ENCODE data around the gene SHFL.

SHFL gene

DNA sequence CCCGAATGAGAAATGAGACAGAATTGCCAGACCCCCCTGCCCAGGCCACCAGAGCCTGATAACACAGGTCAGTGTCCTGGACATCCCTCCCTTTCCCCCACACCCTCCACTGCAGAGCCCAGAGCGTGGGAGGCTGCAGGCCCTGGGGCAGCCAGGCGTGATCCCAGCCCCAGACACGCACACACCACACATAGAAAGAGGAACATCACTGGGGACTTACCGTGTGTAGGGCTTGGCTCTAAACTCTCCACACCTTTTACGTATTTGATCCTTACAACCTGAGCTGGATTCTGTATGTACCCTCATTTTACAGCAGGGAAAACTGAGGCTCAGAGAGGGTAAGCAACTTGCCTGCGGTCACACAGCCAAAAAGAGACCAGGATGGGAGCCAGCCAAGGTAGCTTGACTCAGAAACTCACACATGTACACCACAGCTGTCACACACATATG lies 16.7 kb downstream of the SHFL start:
- Histone ChIP-seq H3K4me3 (ENCODE audit: low read depth in 1 of 2, low read length in 2 of 2) (no peak overlapping the region), H3K27ac (ENCODE audit: low read length) (no peak overlapping the region), H3K9me3 (ENCODE audit: control insufficient read depth in 1 of 2, low read length in 2 of 2) (no peaks in the 10 kb centered on the region), H3K27me3 (ENCODE audit: low read depth, low read length) (no peaks in the 10 kb centered on the region), H3K36me3 (ENCODE audit: control insufficient read depth in 1 of 2, insufficient read depth in 2 of 2, low read length in 2 of 2) (peaks cover 6 to 7% of the 10 kb centered on the region in 2 donors), H3K4me1 (ENCODE audit: control insufficient read depth in 1 of 2, insufficient read depth in 2 of 2, low read length in 2 of 2) (peaks cover 4 to 15% of the 10 kb centered on the region in 2 donors)

- Histone ChIP-seq H3K27me3 (ENCODE audit: low read depth, low read length) (no peaks in the 10 kb centered on the region), H3K4me3 (ENCODE audit: low read depth in 1 of 2, low read length in 2 of 2) (no peak overlapping the region), H3K36me3 (ENCODE audit: control insufficient read depth in 1 of 2, insufficient read depth in 2 of 2, low read length in 2 of 2) (peaks cover 11 to 19% of the 10 kb centered on the region in 2 donors), H3K9me3 (ENCODE audit: control insufficient read depth in 1 of 2, low read length in 2 of 2) (no peaks in the 10 kb centered on the region), H3K4me1 (ENCODE audit: control insufficient read depth in 1 of 2, insufficient read depth in 2 of 2, low read length in 2 of 2) (peaks cover 4 to 15% of the 10 kb centered on the region in 2 donors), H3K27ac (ENCODE audit: low read length) (no peak overlapping the region)
Measured at GRCh38 chr19:10104130-10104513, 18.0 kb downstream of the SHFL start.

DNA sequence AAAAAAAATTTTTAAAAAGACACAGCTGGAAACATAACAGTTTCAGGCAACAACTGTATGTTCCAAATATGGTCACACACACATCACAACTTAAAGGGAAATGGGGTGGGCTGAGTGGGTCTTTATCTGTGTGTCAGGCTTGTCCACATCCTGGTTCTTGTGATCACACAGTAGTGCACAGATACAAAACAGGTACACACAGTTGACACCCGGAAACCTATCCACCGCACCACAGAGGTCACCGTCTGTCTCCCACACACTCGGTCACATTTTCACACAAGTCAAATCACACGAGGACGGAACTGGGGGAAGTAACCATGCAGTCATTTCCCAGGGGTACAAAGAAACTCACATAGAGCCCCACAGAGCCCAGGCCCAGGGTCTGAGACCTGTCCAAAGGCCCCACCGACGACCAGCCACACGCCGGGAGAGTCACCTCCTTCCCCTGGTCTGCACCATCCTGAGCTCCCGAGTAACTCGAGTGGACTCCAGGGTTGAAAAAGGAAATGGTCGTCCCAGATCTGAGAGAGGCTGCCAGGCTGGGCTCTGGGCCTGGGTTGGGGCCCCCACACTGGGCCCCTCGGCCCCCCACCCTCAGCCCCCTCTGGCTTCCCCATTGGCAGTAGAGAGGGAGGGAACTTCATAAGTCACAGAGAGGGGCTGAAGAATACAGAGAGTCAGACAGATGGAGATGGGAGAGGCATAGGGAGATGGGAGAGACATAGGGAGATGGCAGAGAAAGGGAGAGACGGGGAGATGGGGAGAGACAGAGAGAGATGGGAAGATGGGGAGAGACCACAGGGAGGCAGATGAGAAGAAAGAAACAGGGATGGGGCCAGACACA lies 18.8 kb downstream of the SHFL start:
- no peak overlapping the region for H3K4me3 ChIP-seq (ENCODE audit: low read depth in 1 of 2, low read length in 2 of 2)

DNA sequence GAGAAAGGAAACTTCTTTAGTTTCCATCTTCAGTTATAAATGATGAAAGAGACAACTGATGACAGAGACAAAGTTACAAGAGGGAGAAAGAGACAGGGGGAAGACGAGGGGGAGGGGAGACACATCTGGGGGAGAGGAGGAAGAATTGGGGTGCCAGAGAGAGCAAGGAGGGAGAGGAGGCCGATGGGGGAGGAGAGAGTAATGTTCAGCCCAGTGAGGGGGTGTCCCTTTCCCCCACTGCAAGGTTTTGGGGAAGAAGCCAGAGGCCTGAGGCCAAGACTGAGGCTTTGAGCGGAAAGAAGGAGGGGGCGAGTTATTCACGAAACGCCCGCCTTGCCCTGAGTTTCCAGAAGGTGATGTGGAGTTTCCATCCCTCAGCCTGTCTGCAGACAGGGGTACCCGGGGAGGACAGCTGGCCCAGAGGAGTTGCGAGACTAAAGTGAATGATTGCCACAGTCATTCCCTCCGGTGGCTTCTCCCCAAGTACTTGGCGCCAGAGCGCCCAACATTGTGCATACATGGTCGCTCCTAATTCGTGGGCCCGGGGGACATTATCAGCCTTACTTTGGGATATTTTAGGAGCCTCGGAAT lies 19.5 kb downstream of the SHFL start:
- H3K27me3 ChIP-seq (ENCODE audit: low read depth, low read length), result no peaks in the 10 kb centered on the region
- H3K27ac ChIP-seq (ENCODE audit: low read length), result peak overlapping the region; percentile 53
- peaks cover 19 to 34% of the 10 kb centered on the region in 2 donors for H3K36me3 ChIP-seq (ENCODE audit: control insufficient read depth in 1 of 2, insufficient read depth in 2 of 2, low read length in 2 of 2)
- H3K4me3 ChIP-seq (ENCODE audit: low read depth in 1 of 2, low read length in 2 of 2), result peak overlapping the region; percentile 65 to 77
- no peaks in the 10 kb centered on the region for H3K9me3 ChIP-seq (ENCODE audit: control insufficient read depth in 1 of 2, low read length in 2 of 2)
- peaks cover 4 to 15% of the 10 kb centered on the region in 2 donors for H3K4me1 ChIP-seq (ENCODE audit: control insufficient read depth in 1 of 2, insufficient read depth in 2 of 2, low read length in 2 of 2)

More for the DNA sequence above, 18.8 kb downstream of the SHFL start:
- H3K27ac ChIP-seq (ENCODE audit: low read length), result peak overlapping the region; percentile 53
- H3K36me3 ChIP-seq (ENCODE audit: control insufficient read depth in 1 of 2, insufficient read depth in 2 of 2, low read length in 2 of 2), result peaks cover 17 to 27% of the 10 kb centered on the region in 2 donors
- H3K27me3 ChIP-seq (ENCODE audit: low read depth, low read length), result no peaks in the 10 kb centered on the region
- H3K9me3 ChIP-seq (ENCODE audit: control insufficient read depth in 1 of 2, low read length in 2 of 2), result no peaks in the 10 kb centered on the region
- peaks cover 4 to 15% of the 10 kb centered on the region in 2 donors for H3K4me1 ChIP-seq (ENCODE audit: control insufficient read depth in 1 of 2, insufficient read depth in 2 of 2, low read length in 2 of 2)

GRCh38 chr19:10106100-10106936 lies 20.2 kb downstream of the SHFL start, which contains the start of gene PPAN:
Gene PPAN, plus strand, starts transcription at chr19:10106362. Its CDS starts 33 bp downstream, at chr19:10106395.
- Histone ChIP-seq H3K4me3 (ENCODE audit: low read depth in 1 of 2, low read length in 2 of 2) (peak within 1 kb of the TSS; percentile 65 to 77), H3K36me3 (ENCODE audit: control insufficient read depth in 1 of 2, insufficient read depth in 2 of 2, low read length in 2 of 2) (peaks cover 20 to 41% of the 10 kb centered on the region in 2 donors), H3K9me3 (ENCODE audit: control insufficient read depth in 1 of 2, low read length in 2 of 2) (no peaks in the 10 kb centered on the region), H3K4me1 (ENCODE audit: control insufficient read depth in 1 of 2, insufficient read depth in 2 of 2, low read length in 2 of 2) (peaks cover 4 to 15% of the 10 kb centered on the region in 2 donors), H3K27ac (ENCODE audit: low read length) (peak within 1 kb of the TSS; percentile 53), H3K27me3 (ENCODE audit: low read depth, low read length) (no peaks in the 10 kb centered on the region)

GRCh38 chr19:10107254-10107653 lies 21.1 kb downstream of the SHFL start:
- no peaks in the 10 kb centered on the region for H3K9me3 ChIP-seq (ENCODE audit: control insufficient read depth in 1 of 2, low read length in 2 of 2)
- peaks cover 4 to 16% of the 10 kb centered on the region in 2 donors for H3K4me1 ChIP-seq (ENCODE audit: control insufficient read depth in 1 of 2, insufficient read depth in 2 of 2, low read length in 2 of 2)
- peaks cover 20 to 45% of the 10 kb centered on the region in 2 donors for H3K36me3 ChIP-seq (ENCODE audit: control insufficient read depth in 1 of 2, insufficient read depth in 2 of 2, low read length in 2 of 2)
- H3K27me3 ChIP-seq (ENCODE audit: low read depth, low read length), result no peaks in the 10 kb centered on the region
- H3K4me3 ChIP-seq (ENCODE audit: low read depth in 1 of 2, low read length in 2 of 2), result peak overlapping the region; percentile 65 to 77
- no peak overlapping the region for H3K27ac ChIP-seq (ENCODE audit: low read length)

- Histone ChIP-seq H3K4me1 (ENCODE audit: control insufficient read depth in 1 of 2, insufficient read depth in 2 of 2, low read length in 2 of 2) (peaks cover 4 to 22% of the 10 kb centered on the region in 2 donors), H3K9me3 (ENCODE audit: control insufficient read depth in 1 of 2, low read length in 2 of 2) (no peaks in the 10 kb centered on the region), H3K27ac (ENCODE audit: low read length) (no peak overlapping the region), H3K4me3 (ENCODE audit: low read depth in 1 of 2, low read length in 2 of 2) (no peak overlapping the region), H3K27me3 (ENCODE audit: low read depth, low read length) (no peaks in the 10 kb centered on the region), H3K36me3 (ENCODE audit: control insufficient read depth in 1 of 2, insufficient read depth in 2 of 2, low read length in 2 of 2) (peaks cover 20 to 46% of the 10 kb centered on the region in 2 donors)
Measured at GRCh38 chr19:10107817-10108367, 21.8 kb downstream of the SHFL start.

- H3K9me3 ChIP-seq (ENCODE audit: control insufficient read depth in 1 of 2, low read length in 2 of 2), result no peaks in the 10 kb centered on the region
- H3K4me1 ChIP-seq (ENCODE audit: control insufficient read depth in 1 of 2, insufficient read depth in 2 of 2, low read length in 2 of 2), result peaks cover 4 to 28% of the 10 kb centered on the region in 2 donors
- H3K27ac ChIP-seq (ENCODE audit: low read length), result no peak overlapping the region
- peaks cover 20 to 52% of the 10 kb centered on the region in 2 donors for H3K36me3 ChIP-seq (ENCODE audit: control insufficient read depth in 1 of 2, insufficient read depth in 2 of 2, low read length in 2 of 2)
- no peak overlapping the region for H3K4me3 ChIP-seq (ENCODE audit: low read depth in 1 of 2, low read length in 2 of 2)
- H3K27me3 ChIP-seq (ENCODE audit: low read depth, low read length), result no peaks in the 10 kb centered on the region
Measured at GRCh38 chr19:10109528-10109927, 23.4 kb downstream of the SHFL start.

- H3K9me3 ChIP-seq (ENCODE audit: control insufficient read depth in 1 of 2, low read length in 2 of 2), result no peaks in the 10 kb centered on the region
- peaks cover 4 to 28% of the 10 kb centered on the region in 2 donors for H3K4me1 ChIP-seq (ENCODE audit: control insufficient read depth in 1 of 2, insufficient read depth in 2 of 2, low read length in 2 of 2)
- H3K27me3 ChIP-seq (ENCODE audit: low read depth, low read length), result no peaks in the 10 kb centered on the region
- no peak overlapping the region for H3K27ac ChIP-seq (ENCODE audit: low read length)
- peaks cover 20 to 60% of the 10 kb centered on the region in 2 donors for H3K36me3 ChIP-seq (ENCODE audit: control insufficient read depth in 1 of 2, insufficient read depth in 2 of 2, low read length in 2 of 2)
- H3K4me3 ChIP-seq (ENCODE audit: low read depth in 1 of 2, low read length in 2 of 2), result no peak overlapping the region
Measured at GRCh38 chr19:10110076-10110971, 24.2 kb downstream of the SHFL start.

DNA sequence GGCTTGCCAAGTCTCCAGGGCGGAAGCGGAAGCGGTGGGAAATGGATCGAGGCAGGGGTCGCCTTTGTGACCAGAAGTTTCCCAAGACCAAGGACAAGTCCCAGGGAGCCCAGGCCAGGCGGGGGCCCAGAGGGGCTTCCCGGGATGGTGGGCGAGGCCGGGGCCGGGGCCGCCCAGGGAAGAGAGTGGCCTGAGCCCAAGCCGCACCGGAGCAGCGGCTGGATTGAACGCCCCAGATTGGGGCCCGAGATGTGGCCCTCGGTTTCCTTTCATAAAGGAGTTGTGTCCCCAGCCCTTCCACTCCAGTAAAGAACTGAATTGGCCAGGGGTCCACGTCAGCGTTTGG lies 24.8 kb downstream of the SHFL start:
- H3K27me3 ChIP-seq (ENCODE audit: low read depth, low read length), result no peaks in the 10 kb centered on the region
- peaks cover 20 to 66% of the 10 kb centered on the region in 2 donors for H3K36me3 ChIP-seq (ENCODE audit: control insufficient read depth in 1 of 2, insufficient read depth in 2 of 2, low read length in 2 of 2)
- no peak overlapping the region for H3K4me3 ChIP-seq (ENCODE audit: low read depth in 1 of 2, low read length in 2 of 2)
- H3K9me3 ChIP-seq (ENCODE audit: control insufficient read depth in 1 of 2, low read length in 2 of 2), result no peaks in the 10 kb centered on the region
- H3K4me1 ChIP-seq (ENCODE audit: control insufficient read depth in 1 of 2, insufficient read depth in 2 of 2, low read length in 2 of 2), result peaks cover 4 to 22% of the 10 kb centered on the region in 2 donors
- H3K27ac ChIP-seq (ENCODE audit: low read length), result no peak overlapping the region

All from muscle layer of duodenum (tissue), 2 donors.